H9 (cell line): ENCODE data around the gene FARP1. TPM values are rescaled to one million over a fixed set of nuclear protein-coding genes. Genes with fewer than 3 reads are reported as not detected.

Source experiments
- DNase-seq: peaks from one replicate; pipeline ENCODE4 v3.0.0-alpha.2; 2017
- H2AFZ ChIP-seq: one replicate; pipeline ENCODE4 v1.6.1; 2013; ENCODE audit warnings: mild to moderate bottlenecking, low read length, control low read depth, moderate library complexity
- H2AK5ac ChIP-seq: 2 replicates; pipeline ENCODE4 v1.6.1; 2013; ENCODE audit warnings: low read length, control low read depth, mixed read lengths; ENCODE audit not compliant: insufficient read length
- H2BK120ac ChIP-seq: one replicate; pipeline ENCODE4 v1.6.1; 2013; ENCODE audit warnings: low read depth, mild to moderate bottlenecking, low read length, control low read depth, inconsistent platforms; ENCODE audit not compliant: poor library complexity, severe bottlenecking
- H2BK12ac ChIP-seq: 2 replicates; pipeline ENCODE4 v1.6.1; 2013; ENCODE audit warnings: low read length, control low read depth, mixed read lengths, low read depth; ENCODE audit not compliant: insufficient read length
- H2BK15ac ChIP-seq: 2 replicates; pipeline ENCODE4 v1.6.1; 2013; ENCODE audit warnings: low read depth, low read length, control low read depth
- H2BK20ac ChIP-seq: one replicate; pipeline ENCODE4 v1.6.1; 2013; ENCODE audit warnings: low read depth, mild to moderate bottlenecking, low read length, control low read depth, inconsistent platforms; ENCODE audit not compliant: poor library complexity, severe bottlenecking
- H2BK5ac ChIP-seq: 2 replicates; pipeline ENCODE4 v1.6.1; 2013; ENCODE audit warnings: low read length, control low read depth, mixed read lengths; ENCODE audit not compliant: insufficient read length
- H3K14ac ChIP-seq: 2 replicates; pipeline ENCODE4 v1.6.1; 2013; ENCODE audit warnings: low read length, control low read depth; ENCODE audit not compliant: insufficient read depth
- H3K18ac ChIP-seq: 2 replicates; pipeline ENCODE4 v1.6.1; 2013; ENCODE audit warnings: low read depth, mild to moderate bottlenecking, mixed read lengths, low read length, control low read depth; ENCODE audit not compliant: insufficient read length
- H3K23ac ChIP-seq: 2 replicates; pipeline ENCODE4 v1.6.1; 2013; ENCODE audit warnings: low read length, control low read depth, mixed read lengths, low read depth; ENCODE audit not compliant: insufficient read length
- H3K23me2 ChIP-seq: 2 replicates; pipeline ENCODE4 v1.6.1; 2013; ENCODE audit warnings: low read depth, mild to moderate bottlenecking, mixed read lengths, low read length, control low read depth; ENCODE audit not compliant: insufficient read length, poor library complexity, severe bottlenecking
- H3K27ac ChIP-seq: 2 replicates; pipeline ENCODE4 v1.5.1; 2013; ENCODE audit warnings: low read length, control low read depth, mixed read lengths, low read depth; ENCODE audit not compliant: insufficient read length
- H3K27me3 ChIP-seq: 2 replicates; pipeline ENCODE4 v1.6.1; 2013; ENCODE audit warnings: low read length, control low read depth, inconsistent platforms; ENCODE audit not compliant: insufficient read depth
- H3K4ac ChIP-seq: 2 replicates; pipeline ENCODE4 v1.6.1; 2013; ENCODE audit warnings: low read depth, mild to moderate bottlenecking, control low read depth, inconsistent platforms, low read length, moderate library complexity
- H3K4me1 ChIP-seq: 2 replicates; pipeline ENCODE4 v1.6.1; 2013; ENCODE audit warnings: low read length, control low read depth, inconsistent platforms; ENCODE audit not compliant: insufficient read depth
- H3K4me2 ChIP-seq: 2 replicates; pipeline ENCODE4 v1.6.1; 2013; ENCODE audit warnings: low read length, control low read depth, mixed read lengths; ENCODE audit not compliant: insufficient read length, insufficient read depth
- H3K56ac ChIP-seq: 2 replicates; pipeline ENCODE4 v1.6.1; 2013; ENCODE audit warnings: low read depth, mild to moderate bottlenecking, mixed read lengths, low read length, control low read depth; ENCODE audit not compliant: insufficient read length
- H3K79me1 ChIP-seq: 2 replicates; pipeline ENCODE4 v1.6.1; 2013; ENCODE audit warnings: low read depth, mild to moderate bottlenecking, moderate library complexity, low read length, control low read depth, inconsistent platforms; ENCODE audit not compliant: insufficient read depth, poor library complexity, severe bottlenecking
- H3K79me2 ChIP-seq: 2 replicates; pipeline ENCODE4 v1.6.1; 2013; ENCODE audit warnings: low read length, control low read depth, inconsistent platforms; ENCODE audit not compliant: insufficient read depth
- H3K9ac ChIP-seq: 2 replicates; pipeline ENCODE4 v1.6.1; 2013; ENCODE audit warnings: low read length, control low read depth, mixed read lengths; ENCODE audit not compliant: insufficient read length; ENCODE audit errors: extremely low read depth
- H3K9me3 ChIP-seq: one replicate; pipeline ENCODE4 v1.6.1; 2013; ENCODE audit warnings: low read depth, low read length, inconsistent platforms; ENCODE audit not compliant: control insufficient read depth
- H3T11ph ChIP-seq: one replicate; pipeline ENCODE4 v1.6.1; 2013; ENCODE audit warnings: mild to moderate bottlenecking, low read length, control low read depth, inconsistent platforms
- H4K20me1 ChIP-seq: one replicate; pipeline ENCODE4 v1.6.1; 2013; ENCODE audit not compliant: control insufficient read depth, insufficient read length, insufficient read depth
- H4K5ac ChIP-seq: 2 replicates; pipeline ENCODE4 v1.6.1; 2013; ENCODE audit warnings: low read depth, mild to moderate bottlenecking, mixed read lengths, low read length, control low read depth; ENCODE audit not compliant: insufficient read length
- H4K8ac ChIP-seq: replicated peaks from 2 replicates; pipeline ENCODE4 v1.6.1; 2013; ENCODE audit warnings: low read length, control low read depth, mixed read lengths, low read depth; ENCODE audit not compliant: insufficient read length
- H4K91ac ChIP-seq: 2 replicates; pipeline ENCODE4 v1.6.1; 2013; ENCODE audit warnings: low read depth, mild to moderate bottlenecking, moderate library complexity, mixed read lengths, low read length, control low read depth; ENCODE audit not compliant: insufficient read length
- H3K27ac Mint-ChIP-seq, 3 experiments: 2 replicates in 2 of 3; 3 replicates in 1 of 3; pipeline ENCODE4 v1.8.0; 2020 to 2021; ENCODE audit warnings: mixed read lengths in 3 of 3, mild to moderate bottlenecking in 1 of 3, moderate library complexity in 1 of 3
- H3K27me3 Mint-ChIP-seq: 2 replicates; pipeline ENCODE4 v1.8.0; 2021; ENCODE audit warnings: low read depth, mild to moderate bottlenecking, moderate library complexity, mixed read lengths
- H3K36me3 Mint-ChIP-seq, 3 experiments: 2 replicates in 2 of 3; 3 replicates in 1 of 3; pipeline ENCODE4 v1.8.0; 2020 to 2021; ENCODE audit warnings: low read depth in 3 of 3, mixed read lengths in 3 of 3; ENCODE audit not compliant: insufficient read depth in 1 of 3
- H3K4me1 Mint-ChIP-seq, 2 experiments: 2 replicates each; pipeline ENCODE4 v1.8.0; 2020; ENCODE audit warnings: mixed read lengths in 2 of 2
- H3K4me3 Mint-ChIP-seq, 2 experiments: 2 replicates in 1 of 2; 3 replicates in 1 of 2; pipeline ENCODE4 v1.8.0; 2020 to 2021; ENCODE audit warnings: mild to moderate bottlenecking in 2 of 2, mixed read lengths in 2 of 2, moderate library complexity in 1 of 2
- H3K9me3 Mint-ChIP-seq, 2 experiments: 2 replicates in 1 of 2; 3 replicates in 1 of 2; pipeline ENCODE4 v1.8.0; 2020; ENCODE audit warnings: mild to moderate bottlenecking in 2 of 2, mixed read lengths in 2 of 2, moderate library complexity in 1 of 2
- WGBS: extraction: QIAGEN DNeasy Blood & Tissue Kit; methylation state at CpG from one replicate; pipeline ENCODE4 v1.1.7; 2013; ENCODE audit warnings: missing lambda C conversion rate, low lambda C conversion rate, mixed read lengths; ENCODE audit not compliant: insufficient read length; ENCODE audit errors: extremely low coverage; 5-methylcytosine and 5-hydroxymethylcytosine counted together
- total RNA-seq: library from RNA; stranded (reverse); gene quantifications from 2 replicates; pipeline ENCODE4 v1.2.1, GENCODE V29; 2021
- TF ChIP-seq, protein P1 (sequence below): fragments of 200-600 bp; sonication (generic); conservative IDR thresholded peaks from 3 replicates; pipeline ENCODE4 v1.8.0; 2021; ENCODE audit warnings: antibody characterized with exemption, mild to moderate bottlenecking

The FARP1 gene
- total RNA-seq, 1 experiment from 2014 or later: 95.9 TPM

GRCh38 chr13:98451676-98452470 lies 309.0 kb downstream of the FARP1 start:
- H3K4me2 ChIP-seq: no peak overlapping the region
- TF ChIP-seq, protein P1, sequence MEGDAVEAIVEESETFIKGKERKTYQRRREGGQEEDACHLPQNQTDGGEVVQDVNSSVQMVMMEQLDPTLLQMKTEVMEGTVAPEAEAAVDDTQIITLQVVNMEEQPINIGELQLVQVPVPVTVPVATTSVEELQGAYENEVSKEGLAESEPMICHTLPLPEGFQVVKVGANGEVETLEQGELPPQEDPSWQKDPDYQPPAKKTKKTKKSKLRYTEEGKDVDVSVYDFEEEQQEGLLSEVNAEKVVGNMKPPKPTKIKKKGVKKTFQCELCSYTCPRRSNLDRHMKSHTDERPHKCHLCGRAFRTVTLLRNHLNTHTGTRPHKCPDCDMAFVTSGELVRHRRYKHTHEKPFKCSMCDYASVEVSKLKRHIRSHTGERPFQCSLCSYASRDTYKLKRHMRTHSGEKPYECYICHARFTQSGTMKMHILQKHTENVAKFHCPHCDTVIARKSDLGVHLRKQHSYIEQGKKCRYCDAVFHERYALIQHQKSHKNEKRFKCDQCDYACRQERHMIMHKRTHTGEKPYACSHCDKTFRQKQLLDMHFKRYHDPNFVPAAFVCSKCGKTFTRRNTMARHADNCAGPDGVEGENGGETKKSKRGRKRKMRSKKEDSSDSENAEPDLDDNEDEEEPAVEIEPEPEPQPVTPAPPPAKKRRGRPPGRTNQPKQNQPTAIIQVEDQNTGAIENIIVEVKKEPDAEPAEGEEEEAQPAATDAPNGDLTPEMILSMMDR: no peak
- WGBS: no CpG with 5 or more reads among the region's 23 CpGs

More at GRCh38 chr13:98451676-98452470, 309.0 kb downstream of the FARP1 start:
- H4K8ac ChIP-seq: no peak overlapping the region
- H2BK12ac ChIP-seq: no peak overlapping the region
- peaks cover 21 to 33% of the 10 kb centered on the region in 2 experiments for H3K4me1 Mint-ChIP-seq
- no peak overlapping the region for H3K18ac ChIP-seq
- H3K27me3 Mint-ChIP-seq: no peaks in the 10 kb centered on the region; the same call in 1 of the 2 replicates
- H3K27me3 ChIP-seq: no peaks in the 10 kb centered on the region
- H3K27ac ChIP-seq: no peak overlapping the region
- H3T11ph ChIP-seq: no peak overlapping the region
- H4K20me1 ChIP-seq: no peaks in the 10 kb centered on the region
- H3K4me3 Mint-ChIP-seq: no peak overlapping the region
- H3K56ac ChIP-seq: no peak overlapping the region
- H4K91ac ChIP-seq: no peak overlapping the region
- no peaks in the 10 kb centered on the region for H3K79me2 ChIP-seq
- H2AFZ ChIP-seq: no peak overlapping the region
- peaks cover 24 to 75% (median 72%) of the 10 kb centered on the region in 3 experiments; a peak in 6 of 7 replicates for H3K36me3 Mint-ChIP-seq
- no peak overlapping the region for H2BK15ac ChIP-seq
- H3K27ac Mint-ChIP-seq: peak overlapping the region; percentile 21 to 40 (median 39); a peak in 5 of 7 replicates
- no peak overlapping the region for H3K4ac ChIP-seq
- H3K14ac ChIP-seq: no peak overlapping the region; the same call in 1 of the 2 replicates
- H3K9me3 ChIP-seq: no peaks in the 10 kb centered on the region
- H4K5ac ChIP-seq: no peak overlapping the region
- H3K79me1 ChIP-seq: no peaks in the 10 kb centered on the region
- H3K9ac ChIP-seq: no peak overlapping the region
- no peak overlapping the region for H2BK5ac ChIP-seq
- H3K23me2 ChIP-seq: no peaks in the 10 kb centered on the region
- peaks cover 5% of the 10 kb centered on the region; the same call in 1 of the 2 replicates for H3K4me1 ChIP-seq
- DNase-seq: no peak
- H3K9me3 Mint-ChIP-seq: no peaks in the 10 kb centered on the region
- H2BK120ac ChIP-seq: no peak overlapping the region
- H3K23ac ChIP-seq: no peak overlapping the region
- H2AK5ac ChIP-seq: no peak overlapping the region
- H2BK20ac ChIP-seq: no peak overlapping the region
